HG03280 (cell line): ENCODE results near the gene HMGN5.
A peak's percentile ranks its signal among the peaks of the same experiment; 100 is the strongest.

Source experiments
- ATAC-seq: cut with Tn5 transposase; IDR thresholded peaks from one replicate; pipeline ENCODE4 v1.9.1; 2021; ENCODE audit warnings: mild to moderate bottlenecking, moderate library complexity; ENCODE audit not compliant: unreplicated experiment

HMGN5 gene

GRCh38 chrX:81201671-81202455, at the start of gene HMGN5, which contains the start of gene SH3BGRL:
TSS of gene HMGN5 (minus strand) at chrX:81201913. CDS start at chrX:81121549, 80,364 bp downstream.
TSS of gene SH3BGRL (plus strand) at chrX:81202102. CDS start at chrX:81202201, 99 bp downstream.
- ATAC-seq, result peak; percentile 97

GRCh38 chrX:81241753-81242152, 40.0 kb upstream of the HMGN5 start:
- no peak for ATAC-seq

DNA sequence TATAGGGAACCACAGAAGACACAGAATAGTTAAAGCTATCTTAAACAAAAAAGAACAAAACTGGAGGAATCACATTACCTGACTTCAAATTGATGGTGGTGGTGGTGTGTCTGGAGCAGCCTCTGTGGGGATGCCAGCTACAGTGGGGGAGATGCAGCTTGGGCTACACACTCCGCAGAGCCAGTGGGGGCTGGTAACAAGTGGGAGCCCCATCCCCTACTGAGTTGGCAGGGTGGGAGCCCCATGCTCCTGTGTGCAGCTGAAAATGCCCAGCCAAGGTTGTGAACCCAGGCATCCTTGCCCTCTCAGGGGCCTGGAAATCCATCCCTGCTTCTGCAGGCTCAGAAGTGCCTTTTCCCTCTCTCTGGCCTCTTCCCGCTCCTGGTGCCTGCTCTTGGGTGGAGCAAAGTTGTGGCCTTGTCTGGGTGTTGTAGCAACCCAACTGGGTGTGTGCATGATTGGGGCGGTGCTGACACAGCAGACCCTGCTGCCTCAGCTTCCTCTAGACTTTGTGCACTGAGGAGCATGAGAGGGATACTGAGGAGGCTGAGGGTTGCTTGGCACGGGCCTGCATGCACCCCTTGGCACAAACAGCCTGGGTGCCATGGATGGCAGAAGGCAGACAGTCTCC, 39.1 kb upstream of the HMGN5 start:
- no peak for ATAC-seq

DNA sequence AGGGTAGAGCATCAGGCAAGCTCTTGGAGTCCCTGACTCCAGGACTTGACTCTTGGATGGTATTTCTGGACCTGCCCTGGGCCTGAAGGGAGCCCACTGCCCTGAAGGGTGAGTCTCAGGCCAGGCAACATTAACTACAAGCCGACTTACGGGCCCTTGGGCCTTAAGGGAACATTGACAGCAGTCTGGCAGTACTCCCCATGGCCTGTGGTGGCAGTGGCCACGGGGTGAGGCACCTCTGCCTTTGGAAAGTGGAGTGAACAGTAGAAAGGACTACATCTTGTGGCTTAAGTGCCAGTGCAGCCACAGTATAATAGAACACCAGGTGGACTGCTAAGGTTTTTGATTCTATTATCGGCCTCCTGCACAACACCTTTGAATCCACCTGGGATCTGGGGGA, 36.5 kb upstream of the HMGN5 start:
- ATAC-seq, result no peak

DNA sequence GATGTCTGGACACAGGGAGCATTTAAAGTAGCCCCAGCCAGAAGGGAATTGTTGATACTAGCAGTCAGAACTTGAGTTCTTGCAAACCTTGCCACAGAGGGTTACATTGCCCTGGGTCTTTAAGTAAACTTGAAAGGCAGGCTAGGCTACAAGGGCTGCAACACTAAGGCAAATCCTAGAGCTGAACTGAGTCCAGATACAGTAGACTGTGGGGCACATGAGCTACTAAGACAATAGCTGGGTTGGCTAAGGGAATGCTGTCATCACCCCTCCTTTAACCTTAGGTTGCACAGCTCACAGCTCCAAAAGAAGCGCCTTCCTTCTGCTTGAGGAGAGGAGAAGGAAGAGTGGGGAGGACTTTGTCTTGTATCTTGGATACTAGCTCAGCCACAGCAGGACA, 35.8 kb upstream of the HMGN5 start:
- no peak for ATAC-seq

GRCh38 chrX:81232218-81232617, 30.5 kb upstream of the HMGN5 start:
- no peak for ATAC-seq

DNA sequence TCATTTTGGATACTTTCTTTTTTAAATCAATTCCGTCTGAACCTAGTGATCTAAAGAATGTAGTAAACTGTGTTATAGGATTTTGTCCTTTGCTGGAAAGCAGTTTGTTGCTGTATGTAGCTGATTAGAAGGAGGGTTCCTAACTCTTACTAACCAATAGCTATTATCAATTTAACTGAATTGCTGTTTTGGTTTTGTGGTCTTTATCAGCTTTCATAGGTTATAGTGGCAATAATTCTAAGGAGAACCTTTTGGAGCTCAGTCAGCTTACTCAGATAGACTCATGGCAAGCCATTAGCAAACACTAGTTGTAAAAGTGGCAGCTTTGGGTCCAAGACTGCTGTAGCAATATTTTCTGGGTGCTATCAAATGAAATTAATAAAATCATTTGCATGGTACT, 29.8 kb upstream of the HMGN5 start:
- no peak for ATAC-seq

DNA sequence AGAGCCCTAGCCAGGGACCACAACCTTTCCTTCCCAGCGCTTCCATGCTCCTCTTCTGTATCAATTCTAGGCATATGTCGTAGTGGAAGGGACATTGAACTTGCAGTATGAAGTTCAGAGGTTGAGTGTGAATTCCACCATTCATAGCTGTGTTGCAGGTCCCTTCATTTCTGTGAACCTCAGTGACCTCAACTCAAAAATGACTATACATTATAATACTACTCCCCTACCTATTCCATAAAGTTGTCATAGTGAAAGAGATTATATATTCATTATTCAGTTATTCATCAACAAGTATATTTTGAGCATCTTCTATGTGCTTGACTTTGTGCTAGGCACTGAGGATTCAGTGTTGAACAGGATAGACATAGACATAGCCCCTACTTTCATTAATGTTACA, 28.2 kb upstream of the HMGN5 start:
- ATAC-seq, result no peak

DNA sequence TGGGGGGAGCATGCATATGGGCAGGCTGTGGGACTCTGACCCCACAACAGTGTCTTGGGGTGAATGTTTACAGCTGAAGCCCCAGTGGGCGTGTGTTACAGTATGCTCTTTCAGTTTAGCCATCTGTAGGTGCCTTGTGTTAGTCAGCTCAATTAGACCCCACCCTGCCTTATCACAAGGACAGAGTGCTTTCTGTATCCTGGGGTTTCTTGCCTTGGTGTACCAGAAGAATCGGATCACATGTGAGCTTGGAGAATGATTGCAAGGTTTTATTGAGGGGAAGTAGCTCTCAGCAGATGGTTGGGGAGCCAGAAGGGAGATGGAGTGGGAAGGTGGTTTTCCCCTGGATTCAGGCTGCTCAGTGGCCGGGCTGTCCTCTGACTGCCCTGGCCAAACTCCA, 27.5 kb upstream of the HMGN5 start:
- ATAC-seq, result no peak

- ATAC-seq, result no peak
Observed at GRCh38 chrX:81215685-81216084, 14.0 kb upstream of the HMGN5 start.

GRCh38 chrX:81208916-81209315, 7.2 kb upstream of the HMGN5 start:
- ATAC-seq, result no peak

DNA sequence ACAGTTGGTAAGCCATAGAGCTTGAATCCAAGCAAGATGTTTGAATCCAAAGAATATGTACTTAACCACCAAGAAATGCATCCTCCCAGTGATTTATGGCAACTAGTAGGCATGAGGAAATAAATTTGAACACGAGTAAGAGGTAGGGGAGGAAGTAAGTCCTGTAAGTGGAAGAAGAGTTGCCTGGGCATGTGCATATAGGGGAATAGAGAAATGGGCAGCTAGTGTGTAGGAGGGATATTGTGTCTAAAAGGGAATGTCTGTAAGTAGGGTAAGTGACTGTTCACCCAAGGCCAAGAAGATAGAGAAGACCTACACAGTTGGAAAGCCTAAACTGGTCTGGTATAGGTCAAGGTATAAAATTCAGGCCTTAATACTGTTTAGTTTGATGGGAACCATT, 4.8 kb upstream of the HMGN5 start:
- ATAC-seq, result no peak

- no peak for ATAC-seq
Observed at GRCh38 chrX:81205551-81205950, 3.8 kb upstream of the HMGN5 start.

GRCh38 chrX:81202943-81203342, 1.2 kb upstream of the HMGN5 start:
- ATAC-seq, result no peak

DNA sequence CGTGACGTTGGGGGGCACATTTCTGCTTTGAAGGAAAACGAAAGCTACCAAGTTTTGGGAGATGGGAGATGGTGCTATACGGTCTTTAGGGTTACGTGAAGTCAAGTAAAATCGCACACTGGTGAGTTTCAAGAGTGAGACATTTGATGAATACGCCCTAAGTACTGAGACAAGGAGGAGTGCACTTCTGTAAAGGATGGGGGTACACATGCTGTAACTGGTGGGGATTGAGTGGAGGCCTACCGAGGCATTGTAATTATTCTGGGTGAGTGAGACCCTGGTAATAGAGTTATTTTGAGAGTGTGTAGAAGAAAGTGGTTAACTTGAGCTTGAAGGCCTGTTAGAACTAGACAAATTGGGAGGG, 725 bp upstream of the HMGN5 start:
- no peak for ATAC-seq

DNA sequence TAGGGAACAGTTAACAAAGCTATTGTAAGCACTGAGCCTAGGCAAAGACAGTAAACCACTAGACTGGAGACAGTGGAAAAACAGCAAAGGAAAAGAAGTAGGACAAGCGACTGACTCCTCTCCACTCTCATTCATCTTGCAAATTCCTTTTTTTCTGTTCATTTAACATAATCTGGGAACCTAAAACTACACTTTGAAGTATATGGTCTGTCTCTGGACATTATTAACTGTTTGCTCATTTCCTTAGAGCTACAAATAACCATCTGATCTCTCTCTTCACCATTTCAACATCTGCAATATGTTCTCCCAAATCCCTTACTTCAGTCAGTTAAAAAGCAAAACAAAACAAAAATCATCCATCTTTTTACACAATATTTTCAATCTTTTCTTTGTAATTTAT, 642 bp downstream of the HMGN5 start:
- no peak for ATAC-seq

DNA sequence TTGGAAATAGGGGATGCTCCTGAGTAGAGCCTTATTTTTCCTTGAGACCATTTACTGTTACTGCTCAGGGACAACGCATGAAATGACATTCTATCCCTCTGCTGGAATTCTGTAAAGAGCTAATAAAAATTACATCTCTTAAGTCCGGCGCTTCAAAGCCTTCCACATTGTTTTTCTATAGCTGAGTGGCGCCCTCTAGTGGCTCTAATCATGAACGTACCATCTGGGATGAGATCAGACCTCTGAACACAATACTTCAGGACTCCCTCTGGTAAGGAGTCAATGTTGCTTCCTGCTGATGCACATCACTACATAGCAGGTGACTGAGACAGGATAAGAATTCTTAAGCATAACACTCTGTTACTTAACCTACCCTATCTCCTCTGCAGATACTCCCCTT, 6.0 kb downstream of the HMGN5 start:
- peak; percentile 77 for ATAC-seq

DNA sequence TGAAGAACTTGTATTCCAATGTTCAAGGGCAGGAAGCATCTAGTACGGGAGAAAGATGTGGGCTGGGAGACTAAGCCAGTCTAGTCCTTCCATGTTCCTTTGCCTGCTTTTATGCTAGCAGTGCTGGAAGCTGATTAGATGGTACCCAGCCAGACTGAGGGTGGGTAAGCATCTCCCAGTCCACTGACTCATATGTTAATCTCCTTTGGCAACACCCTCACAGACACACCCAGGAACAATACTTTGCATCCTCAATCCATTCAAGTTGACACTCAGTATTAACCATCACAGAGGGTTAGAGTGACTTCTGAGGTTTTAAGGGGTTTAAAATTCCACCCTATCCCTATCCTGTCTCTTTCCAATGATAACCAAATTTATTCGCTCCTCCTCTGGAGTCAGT, 6.5 kb downstream of the HMGN5 start:
- no peak for ATAC-seq

DNA sequence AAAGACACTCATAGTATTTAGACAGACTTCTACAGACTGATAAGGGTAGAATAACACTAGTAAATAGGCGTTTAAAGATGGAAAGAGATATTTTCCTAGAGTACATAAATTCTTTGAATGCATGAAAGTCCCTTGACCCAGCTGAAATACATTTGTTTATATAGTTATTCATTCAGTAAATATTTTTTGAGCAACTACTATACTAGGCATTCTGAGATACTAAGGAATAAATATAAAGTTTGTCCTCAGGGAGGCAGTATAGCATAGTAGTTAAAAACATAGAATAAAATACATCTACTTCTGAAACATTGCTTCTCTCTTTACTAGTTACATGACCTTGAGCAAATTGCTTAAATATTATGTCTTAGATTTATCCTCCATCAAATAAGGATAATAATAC, 27.4 kb downstream of the HMGN5 start:
- no peak for ATAC-seq

DNA sequence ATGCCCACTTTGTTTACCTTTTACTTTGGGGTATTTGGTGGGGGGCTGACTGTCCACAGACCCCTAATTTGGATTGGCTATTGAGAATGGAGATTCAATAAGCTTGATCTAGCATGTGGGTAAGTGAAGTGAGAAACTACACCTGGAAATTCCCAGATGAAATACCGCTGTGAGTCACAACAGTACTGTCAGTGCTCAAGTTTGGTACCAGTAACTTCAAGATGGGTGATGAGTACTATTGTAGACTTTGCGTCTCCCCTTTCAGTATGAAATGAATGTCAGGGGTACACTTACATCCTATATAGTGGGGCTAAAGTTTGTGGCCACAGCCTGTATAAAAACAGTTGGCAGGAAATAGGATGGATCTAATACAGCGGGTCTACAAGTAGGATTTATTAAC, 33.3 kb downstream of the HMGN5 start:
- no peak for ATAC-seq

GRCh38 chrX:81121513-81122363, 80.0 kb downstream of the HMGN5 start:
- peak; percentile 97 for ATAC-seq

DNA sequence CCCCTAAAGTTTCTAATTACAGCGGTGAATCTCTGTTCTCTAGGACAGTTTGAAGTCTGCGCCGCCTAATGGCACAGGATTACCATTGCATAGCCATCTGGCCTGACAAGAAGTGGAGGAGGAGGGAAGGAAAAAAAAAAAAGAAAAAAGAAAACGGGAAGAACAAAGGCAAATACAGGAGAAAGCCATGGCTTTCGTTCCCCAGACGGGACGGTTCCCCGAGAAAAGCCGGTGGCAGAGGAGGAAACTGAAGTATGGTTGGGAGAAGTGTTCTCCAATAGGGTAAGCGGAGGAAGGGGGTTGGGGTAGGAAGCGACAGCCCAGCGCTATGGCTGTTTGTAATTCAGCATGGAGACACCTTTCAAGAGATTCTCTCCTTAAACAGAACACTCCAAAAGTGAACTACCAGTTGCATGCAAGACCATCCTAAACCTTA, 80.8 kb downstream of the HMGN5 start:
- ATAC-seq, result peak; percentile 59
